CD4-positive, alpha-beta T cell (primary cell): Measurements from ENCODE around the gene SUPT3H. TPM values are rescaled to one million over a fixed set of nuclear protein-coding genes. Genes with fewer than 3 reads are reported as not detected.
A peak's percentile ranks its signal among the peaks of the same experiment; 100 is the strongest.

Source experiments
- ATAC-seq: fragments of 200-7000 bp; cut with Tn5 transposase; one replicate; pipeline ENCODE4 v1.10.0; 2022; ENCODE audit warnings: mild to moderate bottlenecking; ENCODE audit not compliant: poor library complexity
- CTCF ChIA-PET: fragments of 350-600 bp; sonication (Branson Sonifier 250); formaldehyde crosslinking; loops from one replicate; lab custom pipeline; 2021; ENCODE audit warnings: antibody characterized with exemption, inconsistent platforms; lab: Charles Lee
- POLR2A ChIA-PET: fragments of 350-600 bp; sonication (Branson Sonifier 250); formaldehyde crosslinking; loops from one replicate; lab custom pipeline; 2021; ENCODE audit warnings: antibody characterized with exemption, inconsistent platforms; lab: Charles Lee
- DNase-seq, 14 experiments: peaks; one replicate each; pipeline ENCODE4 v3.0.0-alpha.2; 2013 to 2020; ENCODE audit warnings: mixed read lengths in 2 of 14
- H3K27ac ChIP-seq, 2 donors: one replicate each; pipeline versions ENCODE4 v1.5.1 to v1.7.0; 2013; ENCODE audit warnings: low read length in 2 of 2, low read depth in 1 of 2, mild to moderate bottlenecking in 1 of 2
- H3K27me3 ChIP-seq, 2 experiments: 1 replicate in 1 of 2; 2 replicates in 1 of 2; pipeline versions ENCODE4 v1.6.1 to v1.7.0; 2013; ENCODE audit warnings: low read length in 2 of 2, control low read depth in 1 of 2, mild to moderate bottlenecking in 1 of 2, moderate library complexity in 1 of 2; ENCODE audit not compliant: insufficient read depth in 2 of 2, control insufficient read depth in 1 of 2
- H3K36me3 ChIP-seq: one replicate; pipeline ENCODE4 v1.6.1; 2013; ENCODE audit warnings: low read length, control low read depth; ENCODE audit not compliant: insufficient read depth
- H3K4me1 ChIP-seq: one replicate; pipeline ENCODE4 v1.6.1; 2013; ENCODE audit warnings: low read length, control low read depth; ENCODE audit not compliant: insufficient read depth
- H3K4me3 ChIP-seq: one replicate; pipeline ENCODE4 v1.5.1; 2013; ENCODE audit warnings: mild to moderate bottlenecking, low read length, moderate library complexity
- H3K9me3 ChIP-seq, 2 experiments: 1 replicate in 1 of 2; 2 replicates in 1 of 2; pipeline versions ENCODE4 v1.6.1 to v1.7.0; 2013; ENCODE audit warnings: low read length in 2 of 2, mild to moderate bottlenecking in 2 of 2, control low read depth in 1 of 2, moderate library complexity in 1 of 2; ENCODE audit not compliant: control insufficient read depth in 1 of 2, insufficient read depth in 1 of 2
- H3K27ac Mint-ChIP-seq: one replicate; pipeline ENCODE4 v1.8.0; 2020; ENCODE audit warnings: mixed read lengths
- H3K27me3 Mint-ChIP-seq: one replicate; pipeline ENCODE4 v1.8.0; 2021; ENCODE audit warnings: mixed read lengths
- H3K36me3 Mint-ChIP-seq: one replicate; pipeline ENCODE4 v1.8.0; 2021; ENCODE audit warnings: low read depth, mixed read lengths
- H3K4me1 Mint-ChIP-seq: one replicate; pipeline ENCODE4 v1.8.0; 2021; ENCODE audit warnings: low read depth, mixed read lengths
- H3K4me3 Mint-ChIP-seq: one replicate; pipeline ENCODE4 v1.8.0; 2020; ENCODE audit warnings: mild to moderate bottlenecking, mixed read lengths
- H3K9me3 Mint-ChIP-seq: one replicate; pipeline ENCODE4 v1.8.0; 2020; ENCODE audit warnings: mixed read lengths
- intact Hi-C, 2 experiments: fragments of 100-400 bp; cut with DNase I in 1 of 2; cut with micrococcal nuclease in 1 of 2; formaldehyde crosslinking; loops; one replicate each; pipeline versions ENCODE4 v1.15.1 to v1.9.0; 2023 to 2025; cut with DNase I, micrococcal nuclease
- total RNA-seq, 174 experiments: library from RNA in 2 of 174; stranded (reverse) in 2 of 174; gene quantifications; one replicate each; pipeline ENCODE4 v1.2.3 and lab custom pipeline; 2021 to 2026
- TF ChIP-seq, protein P1 (sequence below): fragments of 200-600 bp; IDR thresholded peaks from one replicate; pipeline ENCODE4 v1.8.0; 2022; ENCODE audit warnings: antibody characterized with exemption, mild to moderate bottlenecking

SUPT3H gene
- total RNA-seq, 2 experiments from 2014 or later: 8.9 to 10.5 TPM

DNA sequence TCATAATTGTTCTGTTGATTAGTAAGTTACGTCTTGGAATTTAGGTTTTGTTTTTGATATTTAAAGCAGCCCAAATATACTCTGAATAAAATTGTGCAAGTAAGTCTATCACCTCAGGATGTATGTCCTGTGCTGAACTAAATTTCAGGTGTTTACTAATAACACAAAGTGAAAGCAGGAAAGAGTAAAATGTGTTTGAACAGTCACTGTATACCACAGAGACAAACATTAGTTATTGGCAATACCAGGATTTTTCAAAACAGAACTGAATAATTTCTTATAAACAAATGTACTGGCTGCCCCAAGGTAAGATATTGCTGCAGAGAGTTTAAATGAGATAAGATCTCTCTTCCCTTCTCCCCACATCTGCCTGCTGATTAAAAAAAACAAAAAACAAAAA lies 454.3 kb downstream of the SUPT3H start:
- Histone ChIP-seq H3K4me3 (no peak overlapping the region), H3K27ac (peak overlapping the region in 1 of 2 donors; percentile 25), H3K9me3 (no peaks in the 10 kb centered on the region), H3K4me1 (peaks cover 13% of the 10 kb centered on the region), H3K27me3 (no peaks in the 10 kb centered on the region), H3K36me3 (peaks cover 4% of the 10 kb centered on the region)
- H3K4me3 Mint-ChIP-seq: peak overlapping the region; percentile 65
- peaks cover 58% of the 10 kb centered on the region for H3K4me1 Mint-ChIP-seq
- TF ChIP-seq, protein P1, sequence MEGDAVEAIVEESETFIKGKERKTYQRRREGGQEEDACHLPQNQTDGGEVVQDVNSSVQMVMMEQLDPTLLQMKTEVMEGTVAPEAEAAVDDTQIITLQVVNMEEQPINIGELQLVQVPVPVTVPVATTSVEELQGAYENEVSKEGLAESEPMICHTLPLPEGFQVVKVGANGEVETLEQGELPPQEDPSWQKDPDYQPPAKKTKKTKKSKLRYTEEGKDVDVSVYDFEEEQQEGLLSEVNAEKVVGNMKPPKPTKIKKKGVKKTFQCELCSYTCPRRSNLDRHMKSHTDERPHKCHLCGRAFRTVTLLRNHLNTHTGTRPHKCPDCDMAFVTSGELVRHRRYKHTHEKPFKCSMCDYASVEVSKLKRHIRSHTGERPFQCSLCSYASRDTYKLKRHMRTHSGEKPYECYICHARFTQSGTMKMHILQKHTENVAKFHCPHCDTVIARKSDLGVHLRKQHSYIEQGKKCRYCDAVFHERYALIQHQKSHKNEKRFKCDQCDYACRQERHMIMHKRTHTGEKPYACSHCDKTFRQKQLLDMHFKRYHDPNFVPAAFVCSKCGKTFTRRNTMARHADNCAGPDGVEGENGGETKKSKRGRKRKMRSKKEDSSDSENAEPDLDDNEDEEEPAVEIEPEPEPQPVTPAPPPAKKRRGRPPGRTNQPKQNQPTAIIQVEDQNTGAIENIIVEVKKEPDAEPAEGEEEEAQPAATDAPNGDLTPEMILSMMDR: no peak
- H3K9me3 Mint-ChIP-seq: no peaks in the 10 kb centered on the region
- POLR2A ChIA-PET: no interaction called here
- DNase-seq: peak in 1 of 14 experiments; percentile 68
- CTCF ChIA-PET: no interaction called here
- intact Hi-C loops: loop anchor here in 1 of 2 experiments (10.0 kb wide), 1 partner anchor 231 kb away; no protein-coding TSS in a partner anchor
- no peak for ATAC-seq
- peak overlapping the region; percentile 68 for H3K27ac Mint-ChIP-seq
- peaks cover 25% of the 10 kb centered on the region for H3K36me3 Mint-ChIP-seq
- H3K27me3 Mint-ChIP-seq: no peaks in the 10 kb centered on the region

DNA sequence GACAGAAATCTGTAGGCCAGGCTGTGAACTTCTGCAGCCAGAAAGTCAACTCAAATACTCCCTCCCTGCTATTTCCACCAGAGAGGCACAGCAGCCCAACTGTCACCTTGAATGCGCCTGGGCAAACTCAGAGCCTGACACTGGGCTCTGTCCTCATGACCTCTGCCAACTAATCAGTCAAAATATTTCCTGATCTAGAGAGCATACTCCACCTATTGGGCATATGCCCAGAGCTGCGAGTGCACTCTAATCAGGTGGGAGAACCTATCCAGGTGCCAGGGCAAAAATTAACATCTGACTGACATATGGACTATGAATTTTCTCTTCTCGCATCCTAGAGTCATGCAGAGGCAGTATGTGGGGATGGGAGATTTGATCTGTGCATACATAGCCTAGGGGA lies 455.9 kb downstream of the SUPT3H start:
- no peaks in the 10 kb centered on the region for H3K36me3 ChIP-seq
- DNase-seq (peak in 2 of 14 experiments; percentile 39 to 49), ATAC-seq (no peak)
- POLR2A ChIA-PET: interaction anchor here (1.0 kb wide), 1 partner anchor 10 kb away, joined by 3 read pairs; no protein-coding TSS in a partner anchor
- Mint-ChIP-seq H3K27ac (peak overlapping the region; percentile 71), H3K4me3 (peak overlapping the region; percentile 58), H3K36me3 (peaks cover 21% of the 10 kb centered on the region), H3K27me3 (no peaks in the 10 kb centered on the region), H3K4me1 (peaks cover 55% of the 10 kb centered on the region), H3K9me3 (no peaks in the 10 kb centered on the region)
- intact Hi-C loops: loop anchor here in 1 of 2 experiments (10.0 kb wide), 1 partner anchor 233 kb away; no protein-coding TSS in a partner anchor
- CTCF ChIA-PET: no interaction called here
- no peaks in the 10 kb centered on the region for H3K9me3 ChIP-seq
- no peak overlapping the region for H3K4me3 ChIP-seq
- H3K4me1 ChIP-seq: peaks cover 10% of the 10 kb centered on the region
- no peaks in the 10 kb centered on the region for H3K27me3 ChIP-seq
- TF ChIP-seq, protein P1: no peak
- H3K27ac ChIP-seq: no peak overlapping the region

- POLR2A ChIA-PET: interaction anchor here (0.8 to 1.0 kb wide), 2 partner anchors 11 to 457 kb away, joined by 3 read pairs; no protein-coding TSS in a partner anchor
- no peaks in the 10 kb centered on the region for H3K27me3 Mint-ChIP-seq
- H3K4me3 Mint-ChIP-seq: no peak overlapping the region
Observed at GRCh38 chr6:44920952-44921491, 456.7 kb downstream of the SUPT3H start.

More at GRCh38 chr6:44920952-44921491, 456.7 kb downstream of the SUPT3H start:
- peaks cover 10% of the 10 kb centered on the region for H3K4me1 ChIP-seq
- TF ChIP-seq, protein P1: no peak
- intact Hi-C loops: loop anchor here in 1 of 2 experiments (10.0 kb wide), 1 partner anchor 234 kb away; no protein-coding TSS in a partner anchor
- ATAC-seq (no peak), DNase-seq (no peak)
- no peak overlapping the region for H3K4me3 ChIP-seq
- H3K27ac ChIP-seq: peak overlapping the region in 1 of 2 donors; percentile 16
- no peaks in the 10 kb centered on the region for H3K36me3 ChIP-seq
- no peaks in the 10 kb centered on the region for H3K27me3 ChIP-seq
- CTCF ChIA-PET: no interaction called here
- Mint-ChIP-seq H3K4me1 (peaks cover 55% of the 10 kb centered on the region), H3K27ac (peak overlapping the region; percentile 5), H3K9me3 (no peaks in the 10 kb centered on the region), H3K36me3 (peaks cover 21% of the 10 kb centered on the region)
- H3K9me3 ChIP-seq: no peaks in the 10 kb centered on the region
